GM18951 (cell line): ENCODE results near the gene MEGF10.

Experiments used
- POLR2A ChIP-seq: IDR thresholded peaks from 4 replicates; pipeline ENCODE4 v1.6.1; 2011; ENCODE audit warnings: mild to moderate bottlenecking; ENCODE audit not compliant: insufficient read length, insufficient read depth; ENCODE audit errors: extremely low read depth
- in situ Hi-C: fragments of 300-500 bp; cut with MboI; formaldehyde crosslinking; loops from one replicate; pipeline ENCODE4 v1.12.0; 2022; ENCODE audit warnings: low sequenced_read_pairs, mixed read lengths, inconsistent platforms; ENCODE audit not compliant: unreplicated experiment

MEGF10 gene

GRCh38 chr5:127418974-127419682, 128.5 kb downstream of the MEGF10 start:
- TF ChIP-seq POLR2A, result no peak
- in situ Hi-C loops, result no loop called here

GRCh38 chr5:127419683-127420257, 129.2 kb downstream of the MEGF10 start:
- in situ Hi-C loops, result no loop called here
- no peak for TF ChIP-seq POLR2A

GRCh38 chr5:127420758-127421157, 130.2 kb downstream of the MEGF10 start:
- no peak for TF ChIP-seq POLR2A
- in situ Hi-C loops, result no loop called here

- no peak for TF ChIP-seq POLR2A
- in situ Hi-C loops, result no loop called here
Observed at GRCh38 chr5:127421471-127421870, 130.9 kb downstream of the MEGF10 start.

GRCh38 chr5:127423173-127423798, 132.7 kb downstream of the MEGF10 start:
- TF ChIP-seq POLR2A, result no peak
- in situ Hi-C loops, result no loop called here

GRCh38 chr5:127425037-127425436, 134.4 kb downstream of the MEGF10 start:
- in situ Hi-C loops, result no loop called here

GRCh38 chr5:127425868-127426267, 135.3 kb downstream of the MEGF10 start:
- in situ Hi-C loops, result no loop called here
- TF ChIP-seq POLR2A, result no peak

More at GRCh38 chr5:127425037-127425436, 134.4 kb downstream of the MEGF10 start:
- TF ChIP-seq POLR2A, result no peak

- TF ChIP-seq POLR2A, result no peak
- in situ Hi-C loops, result no loop called here
Observed at GRCh38 chr5:127426661-127427060, 136.1 kb downstream of the MEGF10 start.

- no peak for TF ChIP-seq POLR2A
- in situ Hi-C loops, result no loop called here
Observed at GRCh38 chr5:127428276-127428675, 137.7 kb downstream of the MEGF10 start.

GRCh38 chr5:127428748-127429147, 138.2 kb downstream of the MEGF10 start:
- in situ Hi-C loops, result no loop called here
- no peak for TF ChIP-seq POLR2A

GRCh38 chr5:127429928-127430327, 139.3 kb downstream of the MEGF10 start:
- in situ Hi-C loops, result no loop called here

GRCh38 chr5:127430627-127431026, 140.0 kb downstream of the MEGF10 start:
- in situ Hi-C loops, result no loop called here
- TF ChIP-seq POLR2A, result no peak

More at GRCh38 chr5:127429928-127430327, 139.3 kb downstream of the MEGF10 start:
- no peak for TF ChIP-seq POLR2A

- TF ChIP-seq POLR2A, result no peak
- in situ Hi-C loops, result no loop called here
Observed at GRCh38 chr5:127431977-127432585, 141.5 kb downstream of the MEGF10 start.
